Activated CD8-positive, alpha-beta memory T cell treated with anti-CD3 and anti-CD28 coated beads for 48 hours (primary cell): ENCODE results near the gene COL6A2.
"Not testable (repeated sequence)": the region's sequence is repeated elsewhere in the genome, so short reads cannot be mapped to it uniquely, and the experiment has no call there.

Source experiments
- DNase-seq, 3 experiments: peaks; one replicate each; pipeline ENCODE4 v3.0.0-alpha.2; 2020; ENCODE audit warnings: low read depth in 2 of 3, low spot score in 2 of 3

The COL6A2 gene

DNA sequence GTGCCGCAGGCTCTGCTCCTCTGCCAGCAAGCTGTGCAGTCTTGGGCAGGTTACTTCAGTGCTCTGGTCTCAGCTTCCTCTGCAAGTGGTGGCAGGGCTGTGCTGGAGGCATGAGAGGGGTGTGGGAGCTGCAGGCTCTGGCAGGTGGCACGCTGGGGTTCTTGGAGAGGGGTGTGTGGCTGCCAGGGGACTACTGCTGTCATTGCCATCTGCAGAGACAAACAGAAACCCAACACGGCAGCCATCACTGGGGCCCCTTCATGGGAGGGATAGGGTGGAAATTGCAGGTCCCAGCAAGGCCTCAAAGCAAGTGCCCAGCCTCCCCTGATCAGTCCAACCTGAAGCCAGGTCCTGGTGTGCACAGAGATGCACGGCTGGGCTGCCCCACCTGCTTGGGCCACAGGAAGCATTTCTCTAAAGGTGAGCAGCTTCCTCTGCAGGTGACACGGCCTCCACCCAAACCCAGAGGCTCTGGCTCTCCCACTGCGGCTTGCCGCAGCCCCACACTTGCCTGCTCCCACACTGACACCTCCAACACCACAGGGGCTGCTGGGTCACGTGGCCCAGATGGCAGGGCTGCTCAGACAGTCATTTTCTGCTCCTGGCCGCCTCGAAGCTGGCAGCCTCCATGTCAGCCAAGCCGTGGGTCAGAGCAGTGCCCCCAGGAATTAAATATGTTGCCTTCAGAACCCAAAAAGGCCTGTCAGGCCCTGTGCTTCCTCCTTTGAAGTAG is 4.1 kb upstream of the COL6A2 start:
- no peak for DNase-seq

DNA sequence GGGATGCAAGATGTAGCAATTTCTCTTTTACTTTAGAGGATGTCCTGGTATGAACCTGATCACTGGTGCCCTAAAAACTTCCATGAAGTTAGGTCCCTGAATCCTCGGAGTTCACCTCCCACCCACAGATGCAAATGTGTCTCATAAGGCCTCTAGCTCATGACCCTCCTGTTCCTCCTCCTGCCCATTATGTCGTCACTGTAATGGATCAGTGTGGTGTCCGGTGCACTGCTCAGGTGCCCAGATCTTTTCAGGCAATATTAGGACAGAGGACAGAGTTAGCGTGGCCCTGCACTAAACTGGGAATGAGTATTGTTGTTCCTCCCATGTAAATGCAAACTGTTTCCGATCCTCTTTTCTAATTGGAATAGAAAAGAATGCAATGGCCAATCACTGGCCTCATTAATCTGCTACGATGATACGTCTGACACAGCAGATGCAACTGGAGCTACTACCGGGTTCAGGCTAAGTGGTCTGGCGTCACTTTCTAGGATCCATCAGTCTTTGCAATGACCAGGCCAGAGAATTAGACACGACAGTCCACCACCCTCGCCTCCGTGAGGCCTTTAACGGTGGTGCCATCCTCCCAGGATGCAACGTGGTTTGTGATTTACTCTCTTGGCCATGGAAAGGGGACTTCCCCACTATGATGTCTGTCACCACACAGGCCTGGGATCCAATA is 3.4 kb upstream of the COL6A2 start:
- DNase-seq, result no peak

DNA sequence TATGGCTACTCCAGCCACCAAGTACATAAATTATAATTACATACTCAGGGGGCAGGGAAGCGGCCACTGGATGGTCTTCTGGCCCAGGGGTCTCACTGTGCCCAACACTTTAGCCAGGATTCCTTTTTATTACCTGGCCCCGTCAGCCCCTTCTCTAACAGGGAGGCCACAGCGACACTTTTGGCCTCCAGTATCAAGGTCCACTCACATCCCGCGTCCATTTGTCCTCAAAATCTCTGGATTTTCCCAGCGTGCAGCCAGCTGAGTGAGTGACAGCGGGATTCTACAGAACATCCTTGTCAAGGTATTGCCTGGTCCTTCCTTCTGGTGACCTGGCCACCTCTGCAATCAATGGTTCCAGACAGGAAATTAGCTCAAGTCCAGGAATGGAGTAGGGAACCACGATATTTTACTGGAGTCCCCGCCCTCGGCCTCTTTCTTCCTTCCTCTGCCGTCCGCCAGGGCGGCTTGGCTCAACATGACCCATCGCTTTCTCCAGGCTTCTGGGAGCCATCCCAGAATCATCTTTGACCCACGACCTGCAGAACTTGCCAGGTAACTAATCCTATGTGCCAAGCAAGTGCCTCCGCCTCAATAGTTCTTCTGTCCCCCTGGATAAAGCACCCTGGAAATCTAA is 2.7 kb upstream of the COL6A2 start:
- no peak for DNase-seq

DNA sequence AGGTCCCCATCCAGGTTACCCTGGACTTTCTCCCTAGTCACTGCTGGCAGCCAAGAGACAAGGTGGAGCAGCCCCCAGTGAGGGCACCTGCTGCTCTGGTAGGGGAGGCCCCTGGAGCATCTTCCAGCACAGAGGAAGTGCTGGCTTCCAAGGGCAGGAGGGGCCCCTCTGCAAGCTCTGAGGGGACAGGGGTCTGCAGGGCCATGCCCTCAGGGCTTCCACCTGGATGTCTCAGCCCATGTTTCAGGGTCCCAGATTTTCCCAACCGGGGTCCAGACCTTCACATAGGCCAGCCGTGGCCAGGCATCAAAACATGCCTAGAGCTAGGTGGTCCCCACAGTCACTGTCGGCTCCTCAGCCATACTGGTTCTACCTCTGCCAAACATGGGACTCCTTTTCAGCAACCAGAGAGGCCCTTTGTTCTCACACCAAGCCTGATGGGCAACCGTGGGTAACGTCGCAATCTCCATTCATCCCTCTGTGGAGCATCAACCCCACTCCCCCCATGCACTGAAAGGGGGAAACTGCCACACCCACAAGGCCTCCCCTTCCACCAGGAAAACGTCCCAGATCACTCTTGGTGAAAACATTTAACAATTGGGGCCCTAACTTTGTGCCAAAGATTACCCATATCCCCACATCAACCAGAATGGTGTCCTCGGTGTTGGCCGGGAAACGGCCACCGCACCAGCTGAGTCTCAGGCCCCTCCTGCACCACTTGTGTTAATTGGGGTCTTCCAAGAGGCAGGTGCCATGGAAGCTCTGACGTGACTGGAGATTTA is 1.9 kb upstream of the COL6A2 start:
- no peak for DNase-seq

DNA sequence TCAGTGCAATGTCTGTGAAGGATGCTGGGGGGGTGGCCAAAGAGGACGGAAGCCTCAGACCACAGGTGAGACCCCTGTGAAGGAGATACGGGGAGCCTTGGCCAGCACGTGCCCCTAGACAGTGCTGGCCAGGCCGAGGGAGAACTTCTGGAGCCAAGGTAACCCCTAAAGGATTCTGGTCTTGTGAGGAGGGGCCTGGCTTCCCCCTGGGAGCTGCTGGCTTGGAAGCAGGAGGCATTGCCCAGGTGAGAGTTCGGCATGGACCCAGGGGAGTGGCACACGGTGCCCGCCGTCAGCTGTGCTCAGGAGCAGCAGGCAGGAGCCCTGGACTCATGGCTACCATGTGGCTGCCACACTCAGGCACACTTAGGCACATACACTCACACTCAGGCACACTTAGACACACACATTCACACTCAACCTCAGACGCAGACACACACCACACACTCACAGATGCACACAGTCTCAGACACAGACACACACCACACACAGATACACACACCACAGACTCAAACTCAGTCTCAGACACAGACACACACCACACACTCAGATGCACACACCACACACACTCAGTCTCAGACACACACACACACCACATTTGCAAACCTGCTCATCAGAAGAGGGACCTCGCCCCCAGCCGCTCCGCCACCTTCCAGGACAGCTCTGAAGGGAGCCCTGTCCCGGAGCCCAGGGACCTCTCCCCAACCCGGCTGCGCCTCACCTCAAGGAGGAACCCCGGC is 1.1 kb upstream of the COL6A2 start:
- DNase-seq, result no peak

DNA sequence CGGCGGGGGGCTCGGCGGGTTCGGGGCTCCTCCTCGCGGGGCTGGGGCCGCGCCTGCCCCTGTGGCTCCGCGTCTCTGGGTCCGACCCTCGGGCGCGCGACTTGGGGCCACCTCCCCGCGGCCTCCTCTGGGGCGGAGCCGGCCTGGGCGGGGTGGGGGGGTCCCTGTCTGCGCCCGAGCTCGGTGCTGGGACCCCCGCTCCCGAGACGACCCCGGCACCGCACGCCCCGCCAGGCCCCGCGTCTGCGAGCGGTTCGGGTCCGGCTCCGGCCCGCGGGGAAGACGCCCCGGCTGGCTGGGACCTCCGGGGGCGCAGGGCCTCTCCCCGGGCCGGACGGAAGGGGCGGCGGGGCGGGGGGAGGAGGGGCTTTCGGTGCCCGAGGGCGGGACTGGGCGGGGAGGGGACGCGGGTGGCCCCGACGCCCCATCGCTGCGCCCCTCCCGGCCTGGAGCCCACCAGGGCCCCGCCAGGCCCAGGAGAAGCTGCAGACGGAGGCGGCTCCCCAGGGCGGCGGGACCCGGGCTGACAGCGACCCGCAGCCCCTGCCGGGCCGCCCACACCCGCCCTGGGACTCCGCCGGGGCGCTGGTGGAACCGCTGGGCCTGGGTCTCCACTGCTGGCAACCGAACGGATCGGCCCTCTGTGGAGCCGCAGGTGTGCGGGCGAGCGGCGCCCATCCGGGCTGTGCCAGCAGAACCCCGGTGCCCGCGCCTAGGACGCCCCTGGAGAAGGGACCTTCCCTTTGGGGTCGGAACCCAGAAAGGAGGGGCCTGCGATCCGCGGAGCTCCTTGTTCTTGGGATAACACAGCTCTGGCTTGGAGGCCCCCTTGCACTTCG is 610 bp downstream of the COL6A2 start:
- no peak for DNase-seq

DNA sequence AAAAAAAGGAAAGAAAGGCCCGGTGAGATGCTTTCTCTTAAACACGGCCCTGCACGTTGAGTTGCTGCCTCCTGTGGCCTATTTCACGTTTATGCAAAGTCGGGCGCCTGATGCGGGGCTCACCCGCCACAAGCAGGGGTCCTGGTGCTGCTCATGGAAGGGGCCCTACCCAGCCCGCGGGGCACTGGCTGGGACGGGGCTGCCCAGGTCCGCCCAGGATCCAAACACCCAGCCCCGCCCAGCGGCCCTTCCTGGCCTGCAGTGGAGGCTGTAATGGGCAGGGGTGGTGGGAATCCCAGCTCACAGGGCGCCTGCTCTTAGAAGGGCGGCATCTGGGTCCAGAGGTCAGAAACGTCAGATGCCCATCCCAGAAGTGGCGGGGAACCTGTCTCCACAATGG is 1.6 kb downstream of the COL6A2 start:
- DNase-seq, result no peak

DNA sequence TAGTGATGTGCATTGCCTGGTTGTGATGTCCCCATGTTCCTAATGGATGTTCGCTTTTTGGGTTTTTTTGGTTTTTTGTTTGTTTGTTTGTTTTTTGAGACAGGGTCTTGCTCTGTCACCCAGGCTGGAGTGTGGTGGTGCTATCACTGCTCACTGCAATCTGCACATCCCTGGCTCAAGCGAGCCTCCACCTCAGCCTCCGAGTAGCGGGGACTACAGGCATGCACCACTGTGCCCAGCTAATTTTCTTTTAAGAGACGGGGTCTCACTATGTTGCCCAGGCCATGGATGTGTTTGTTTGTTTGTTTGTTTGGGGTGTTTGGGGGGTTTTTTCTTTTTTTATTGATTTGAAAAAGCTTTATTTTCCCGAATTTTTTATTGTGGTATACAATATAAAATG is 2.1 kb downstream of the COL6A2 start:
- no peak for DNase-seq

DNA sequence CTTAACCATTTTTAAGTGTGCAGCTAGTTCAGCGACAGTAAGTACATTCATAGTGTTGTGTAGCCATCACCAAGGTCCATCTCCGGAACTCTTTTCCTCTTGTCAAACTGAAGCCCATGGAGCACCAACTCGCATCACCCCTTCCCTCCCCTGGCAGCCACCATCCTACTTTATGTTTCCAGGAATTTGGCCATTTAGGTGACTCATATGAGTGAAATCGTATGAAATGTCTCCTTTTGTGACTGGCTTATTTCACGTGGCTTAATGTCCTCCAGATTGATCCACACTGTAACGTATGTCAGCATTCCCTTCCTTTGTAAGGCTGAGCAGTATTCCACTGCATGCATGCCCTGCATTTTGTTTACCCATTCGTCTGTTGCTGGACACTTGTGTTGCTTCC is 2.5 kb downstream of the COL6A2 start:
- no peak for DNase-seq

DNA sequence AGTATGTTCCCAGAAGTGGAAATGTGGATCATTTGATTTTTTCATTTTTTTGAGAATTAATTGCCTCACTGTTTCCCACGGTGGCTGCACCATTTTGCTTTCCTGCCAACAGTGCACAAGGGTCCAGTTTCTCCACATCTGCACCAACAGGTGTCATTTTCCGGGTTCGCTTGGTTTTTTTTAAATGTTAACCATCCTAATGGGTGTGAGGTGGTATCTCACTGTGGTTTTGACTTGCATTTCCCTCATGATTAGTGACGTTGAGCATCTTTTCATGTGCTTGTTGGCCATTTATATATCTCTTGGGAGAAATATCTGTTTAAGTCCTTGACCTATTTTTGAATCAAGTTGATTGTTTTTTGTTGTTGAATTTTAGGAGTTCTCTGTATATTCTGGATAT is 3.0 kb downstream of the COL6A2 start:
- DNase-seq, result no peak

DNA sequence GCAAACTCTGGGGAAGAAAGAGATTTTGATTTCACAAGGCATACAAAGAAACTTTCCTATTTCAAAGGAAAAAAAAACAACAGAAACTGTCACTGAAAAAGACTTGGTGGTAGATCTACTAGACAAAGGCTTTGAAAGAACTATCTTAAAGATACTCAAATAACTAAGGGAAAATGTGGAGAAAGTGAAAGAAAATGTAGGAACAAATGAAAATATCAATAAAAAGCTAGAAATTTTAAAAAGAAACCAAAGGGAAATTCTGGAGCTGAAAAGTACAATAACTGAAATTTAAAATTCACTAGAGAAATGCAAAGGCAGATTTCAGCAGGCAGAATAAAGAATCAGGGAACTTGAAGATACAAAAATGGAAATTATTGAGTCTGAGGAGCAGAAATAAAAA is 6.2 kb downstream of the COL6A2 start:
- no peak for DNase-seq

DNA sequence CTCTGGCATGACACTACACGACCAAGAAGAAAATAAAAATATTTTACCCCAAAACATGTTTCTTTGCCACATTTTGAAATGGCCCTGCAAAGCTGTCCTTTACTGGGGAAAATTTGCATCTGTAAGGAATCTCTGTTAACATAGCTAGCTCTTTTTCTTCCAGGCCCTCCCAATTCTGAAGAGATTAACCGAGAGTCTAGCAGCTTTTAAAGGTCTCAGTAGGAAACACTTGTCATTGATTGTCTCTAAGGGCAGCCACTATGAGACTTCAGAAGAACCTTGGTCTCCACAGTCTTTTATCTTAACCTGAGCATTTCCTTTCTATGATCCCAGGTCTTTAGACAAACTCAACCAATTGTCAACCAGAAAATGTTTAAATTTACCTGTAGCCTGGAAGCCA is 9.5 kb downstream of the COL6A2 start:
- not testable (repeated sequence) for DNase-seq

DNA sequence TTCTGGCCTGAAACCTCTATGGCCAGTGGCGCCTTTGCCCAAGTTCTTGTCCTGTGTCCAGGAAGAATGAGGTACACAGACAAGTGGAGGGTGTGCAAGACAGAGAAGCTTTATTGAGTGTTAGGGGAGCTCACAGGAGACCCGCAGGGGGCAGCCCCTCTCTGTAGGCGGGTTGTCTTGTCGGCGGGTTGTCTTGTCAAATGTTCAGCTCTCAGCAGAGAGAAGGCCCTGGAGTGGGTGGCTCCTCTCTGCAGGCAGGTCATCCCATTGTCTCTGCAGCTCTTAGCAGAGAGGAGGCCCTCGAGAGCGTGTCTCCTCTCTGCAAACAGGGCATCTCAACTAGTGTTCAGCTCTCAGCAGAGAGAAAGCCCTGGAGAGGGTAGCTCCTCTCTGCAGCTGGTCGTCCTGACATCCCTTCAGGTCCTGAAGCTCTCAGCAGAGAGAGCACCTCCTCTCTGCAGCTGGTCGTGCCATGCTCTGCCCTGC is 11.0 kb downstream of the COL6A2 start:
- no peak for DNase-seq

DNA sequence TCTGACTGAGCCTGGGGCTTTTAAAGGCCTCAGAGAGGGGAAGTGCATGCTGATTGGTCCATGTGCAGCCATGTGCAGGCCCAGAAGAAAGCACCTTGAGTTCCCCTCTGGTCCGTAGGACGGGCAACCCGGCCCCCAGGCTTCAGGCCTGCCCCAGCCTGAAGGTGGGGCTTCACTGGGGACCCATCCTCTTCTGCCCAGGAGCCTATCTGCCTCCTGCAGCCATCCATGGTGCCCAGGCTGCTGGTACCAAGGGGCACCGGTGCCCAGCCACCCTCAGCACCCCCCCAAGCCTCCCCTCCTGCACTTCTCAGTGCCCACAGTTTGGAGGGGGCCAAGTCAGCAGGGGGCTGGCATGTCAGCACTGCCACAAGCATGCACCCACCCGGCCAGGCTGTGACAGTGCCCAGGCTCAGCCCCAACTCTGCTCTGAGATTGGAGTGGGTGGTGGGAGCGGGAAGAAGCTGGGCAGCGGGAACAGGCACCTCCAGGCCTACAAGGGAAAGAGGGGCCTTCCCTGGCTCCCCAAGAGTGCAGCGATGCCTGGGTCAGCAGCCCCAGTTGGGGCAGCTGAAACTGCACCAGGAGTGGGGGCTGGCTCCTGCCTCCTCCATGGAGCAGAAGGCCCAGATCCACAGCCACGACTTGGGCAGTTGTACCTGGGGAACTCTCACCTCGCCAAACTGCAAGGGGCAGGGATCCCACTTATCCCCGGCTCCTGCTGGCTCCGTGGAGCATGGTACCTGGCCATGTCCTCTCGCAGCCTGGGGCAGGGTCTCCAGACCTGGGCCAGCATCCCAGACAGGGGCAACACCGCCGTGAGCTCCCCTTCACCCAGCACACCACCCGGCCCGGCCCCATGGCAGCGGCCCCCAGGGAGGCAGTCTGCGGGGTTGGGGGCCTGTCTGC is 11.7 kb downstream of the COL6A2 start:
- no peak for DNase-seq

DNA sequence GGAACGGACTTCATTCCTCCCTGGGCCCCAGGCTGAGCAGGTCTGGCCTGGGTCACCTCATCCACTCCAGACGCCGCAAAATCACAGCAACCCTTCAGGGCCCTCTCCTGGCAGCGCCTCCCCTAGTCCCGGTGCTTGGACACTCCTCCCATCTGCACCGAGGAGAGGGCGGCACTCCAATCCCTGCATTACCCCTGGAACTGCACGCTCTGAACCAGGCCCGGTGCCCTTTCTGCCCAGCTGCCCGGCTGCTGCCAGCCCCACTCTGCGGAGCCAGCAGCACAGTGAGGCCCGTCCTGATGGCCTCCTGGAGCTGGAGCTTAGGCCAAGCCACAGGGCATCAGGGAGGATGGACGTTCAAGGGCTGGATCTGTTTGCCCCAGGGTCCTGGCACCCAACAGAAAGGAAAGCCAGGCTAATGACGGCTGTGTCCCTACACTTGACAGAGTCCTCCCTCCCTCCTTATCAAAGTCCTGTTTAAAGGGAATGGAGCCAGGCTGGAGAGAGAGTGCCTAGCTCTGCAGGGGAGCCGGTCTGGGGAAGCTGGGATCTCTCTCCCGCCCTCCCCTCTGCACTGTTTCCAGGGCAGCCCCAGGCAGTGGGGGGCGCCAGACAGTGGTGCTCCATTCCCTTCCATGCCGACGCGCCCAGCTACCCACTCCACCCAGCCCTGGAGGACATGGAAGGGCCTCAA is 12.7 kb downstream of the COL6A2 start:
- no peak for DNase-seq

DNA sequence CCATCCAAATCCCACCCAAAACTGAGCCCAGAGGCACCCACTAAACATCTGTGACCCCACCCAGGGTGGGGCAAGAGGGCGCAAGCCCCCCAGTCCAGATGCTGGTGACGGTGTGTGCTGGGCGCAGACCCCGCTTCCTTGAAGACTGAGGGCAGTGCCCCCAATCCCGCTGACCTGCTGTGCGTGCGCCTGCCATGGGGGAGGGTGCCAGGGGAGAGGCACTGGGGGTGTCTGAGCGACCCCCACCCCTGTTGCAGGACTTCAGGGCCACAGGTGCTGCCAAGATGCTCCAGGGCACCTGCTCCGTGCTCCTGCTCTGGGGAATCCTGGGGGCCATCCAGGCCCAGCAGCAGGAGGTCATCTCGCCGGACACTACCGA is 13.3 kb downstream of the COL6A2 start:
- no peak for DNase-seq

DNA sequence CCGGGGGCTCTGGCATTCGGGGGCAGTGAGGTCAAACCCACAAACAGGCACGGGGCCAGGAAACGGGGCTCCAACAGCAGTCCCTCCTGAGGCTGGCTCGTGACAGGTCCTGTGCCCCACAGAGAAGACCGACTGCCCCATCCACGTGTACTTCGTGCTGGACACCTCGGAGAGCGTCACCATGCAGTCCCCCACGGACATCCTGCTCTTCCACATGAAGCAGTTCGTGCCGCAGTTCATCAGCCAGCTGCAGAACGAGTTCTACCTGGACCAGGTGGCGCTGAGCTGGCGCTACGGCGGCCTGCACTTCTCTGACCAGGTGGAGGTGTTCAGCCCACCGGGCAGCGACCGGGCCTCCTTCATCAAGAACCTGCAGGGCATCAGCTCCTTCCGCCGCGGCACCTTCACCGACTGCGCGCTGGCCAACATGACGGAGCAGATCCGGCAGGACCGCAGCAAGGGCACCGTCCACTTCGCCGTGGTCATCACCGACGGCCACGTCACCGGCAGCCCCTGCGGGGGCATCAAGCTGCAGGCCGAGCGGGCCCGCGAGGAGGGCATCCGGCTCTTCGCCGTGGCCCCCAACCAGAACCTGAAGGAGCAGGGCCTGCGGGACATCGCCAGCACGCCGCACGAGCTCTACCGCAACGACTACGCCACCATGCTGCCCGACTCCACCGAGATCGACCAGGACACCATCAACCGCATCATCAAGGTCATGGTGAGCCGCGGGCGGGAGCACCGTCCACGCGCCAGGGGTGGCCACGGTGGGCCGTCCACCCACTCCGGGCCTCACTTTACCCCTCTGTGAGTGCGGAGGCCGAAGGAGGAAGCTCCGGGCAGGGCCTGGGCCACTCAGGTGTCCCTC is 14.2 kb downstream of the COL6A2 start:
- no peak for DNase-seq
